Gastrocnemius medialis (tissue), 4 donors: ENCODE data around the gene MEGF11. TPM values are rescaled to one million over a fixed set of nuclear protein-coding genes. Genes with fewer than 3 reads are reported as not detected.

Experiments used
- ATAC-seq, 2 donors: fragments of 150-250 bp; one replicate each; pipeline ENCODE4 v1.9.1; 2016
- DNase-seq, 2 donors: peaks; one replicate each; pipeline ENCODE4 v3.0.0-alpha.2; 2019
- H3K27ac ChIP-seq, 4 donors: fragments of 200-600 bp; sonication (generic); 1 replicate in 1 of 4; 2 replicates in 3 of 4; pipeline ENCODE4 v1.5.1; 2016 to 2018; ENCODE audit warnings: mild to moderate bottlenecking in 2 of 4, moderate library complexity in 1 of 4
- H3K27me3 ChIP-seq, 3 donors: fragments of 200-600 bp; sonication (generic) in 2 of 3; 1 replicate in 1 of 3; 2 replicates in 2 of 3; pipeline versions ENCODE4 v1.5.1 to v1.6.0; 2016 to 2019; ENCODE audit warnings: mild to moderate bottlenecking in 1 of 3, moderate library complexity in 1 of 3
- H3K36me3 ChIP-seq, 2 donors: fragments of 200-600 bp; sonication (generic) in 1 of 2; one replicate each; pipeline ENCODE4 v1.5.1; 2017 to 2018
- H3K4me1 ChIP-seq, 2 donors: fragments of 200-600 bp; sonication (generic) in 1 of 2; one replicate each; pipeline ENCODE4 v1.5.1; 2016 to 2017; ENCODE audit warnings: mild to moderate bottlenecking in 2 of 2
- H3K4me3 ChIP-seq, 4 donors: fragments of 200-600 bp; sonication (generic) in 3 of 4; 1 replicate in 1 of 4; 2 replicates in 3 of 4; pipeline ENCODE4 v1.5.1; 2016 to 2019; ENCODE audit warnings: mild to moderate bottlenecking in 2 of 4
- H3K9me3 ChIP-seq, 3 donors: fragments of 200-600 bp; sonication (generic) in 2 of 3; 1 replicate in 1 of 3; 2 replicates in 2 of 3; pipeline ENCODE4 v1.5.1; 2016 to 2019
- POLR2A ChIP-seq, 2 donors: fragments of 450-650 bp; IDR thresholded peaks; one replicate each; pipeline ENCODE4 v1.6.1; 2017; ENCODE audit warnings: antibody characterized with exemption in 2 of 2, mild to moderate bottlenecking in 2 of 2, moderate library complexity in 2 of 2
- in situ Hi-C, 4 donors: fragments of 200-750 bp; cut with MboI; loops; one replicate each; pipeline versions ENCODE4 v1.15.0 to v1.8.0; 2017; ENCODE audit warnings: low sequenced_read_pairs in 4 of 4
- intact Hi-C: fragments of 100-400 bp; cut with DNase I; formaldehyde crosslinking; loops from one replicate; pipeline ENCODE4 v1.15.1; 2023; ENCODE audit warnings: low total_unique reads
- total RNA-seq, 4 donors: library from RNA; depleted of rRNA; stranded (reverse); fragments of >200 nt; gene quantifications; one replicate each; pipeline versions ENCODE4 v1.1.0 to v1.2.3, GENCODE V29; 2016
- TF ChIP-seq, protein P1 (sequence below), 5 experiments: fragments of 450-650 bp in 3 of 5; fragments of 200-600 bp in 2 of 5; sonication (generic) in 2 of 5; IDR thresholded peaks in 4 of 5; conservative IDR thresholded peaks in 1 of 5; 1 replicate in 4 of 5; 2 replicates in 1 of 5; pipeline ENCODE4 v1.5.1; 2016 to 2019; ENCODE audit warnings: antibody characterized with exemption in 5 of 5, mild to moderate bottlenecking in 3 of 5, moderate library complexity in 3 of 5

Gene MEGF11
- total RNA-seq, 4 donors from 2014 or later, result not detected

DNA sequence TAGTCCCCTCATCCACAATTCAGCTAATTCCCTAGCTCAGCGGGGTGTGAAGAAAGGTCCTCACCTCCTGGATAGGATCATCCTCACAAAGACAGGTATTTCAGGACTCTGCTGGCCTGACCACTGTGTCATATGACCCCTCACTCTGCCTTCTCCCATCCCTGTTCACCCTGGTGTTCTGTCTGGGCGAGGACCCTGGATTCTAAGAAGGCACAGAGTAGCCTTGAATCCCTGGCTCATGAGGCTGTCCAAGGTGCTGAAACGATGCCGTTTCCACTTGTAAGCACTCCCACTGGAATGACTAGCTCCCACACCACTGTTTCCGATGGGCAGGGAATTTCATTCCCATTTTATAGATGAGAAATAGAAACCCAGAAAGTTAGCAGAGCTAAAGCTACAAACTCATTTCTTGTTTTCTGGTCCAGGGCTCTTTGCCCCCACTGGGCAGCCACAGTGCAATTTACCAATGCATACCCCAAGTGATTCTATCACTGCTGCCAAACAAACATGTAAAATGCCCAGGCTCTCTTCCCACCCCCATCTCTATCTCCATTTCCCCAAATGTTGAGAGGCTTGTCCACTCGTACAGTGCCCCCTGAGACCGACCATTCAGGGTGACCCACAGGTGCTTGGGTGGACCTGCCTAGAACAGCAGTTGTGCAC, 301.0 kb downstream of the MEGF11 start:
- no peak for DNase-seq
- H3K36me3 ChIP-seq, result no peaks in the 10 kb centered on the region
- in situ Hi-C loops, result no loop called here

DNA sequence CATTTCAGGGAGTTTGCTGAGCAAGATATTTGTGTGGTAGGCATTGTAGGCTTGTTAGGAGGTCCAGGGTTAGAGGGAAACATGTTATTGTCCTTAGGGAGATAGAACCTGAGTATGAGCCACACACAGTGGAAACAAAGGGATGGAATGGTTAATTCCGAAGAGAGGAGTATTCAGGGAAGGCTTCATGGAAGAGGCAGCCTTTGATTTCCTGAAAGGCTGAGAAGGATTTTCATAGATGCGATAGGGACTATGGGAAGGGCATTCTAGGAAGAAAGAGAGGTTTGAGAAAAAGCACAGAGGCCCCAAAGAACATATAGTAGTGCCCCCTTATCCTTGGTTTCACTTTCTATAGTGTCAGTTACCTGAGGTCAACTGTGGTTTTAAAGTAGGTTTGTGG, 302.5 kb downstream of the MEGF11 start:
- Histone ChIP-seq H3K4me1 (no peaks in the 10 kb centered on the region), H3K4me3 (no peak overlapping the region), H3K27ac (no peak overlapping the region), H3K36me3 (no peaks in the 10 kb centered on the region), H3K9me3 (no peaks in the 10 kb centered on the region), H3K27me3 (no peaks in the 10 kb centered on the region)
- DNase-seq (no peak), ATAC-seq (no peak)
- TF ChIP-seq, protein P1, sequence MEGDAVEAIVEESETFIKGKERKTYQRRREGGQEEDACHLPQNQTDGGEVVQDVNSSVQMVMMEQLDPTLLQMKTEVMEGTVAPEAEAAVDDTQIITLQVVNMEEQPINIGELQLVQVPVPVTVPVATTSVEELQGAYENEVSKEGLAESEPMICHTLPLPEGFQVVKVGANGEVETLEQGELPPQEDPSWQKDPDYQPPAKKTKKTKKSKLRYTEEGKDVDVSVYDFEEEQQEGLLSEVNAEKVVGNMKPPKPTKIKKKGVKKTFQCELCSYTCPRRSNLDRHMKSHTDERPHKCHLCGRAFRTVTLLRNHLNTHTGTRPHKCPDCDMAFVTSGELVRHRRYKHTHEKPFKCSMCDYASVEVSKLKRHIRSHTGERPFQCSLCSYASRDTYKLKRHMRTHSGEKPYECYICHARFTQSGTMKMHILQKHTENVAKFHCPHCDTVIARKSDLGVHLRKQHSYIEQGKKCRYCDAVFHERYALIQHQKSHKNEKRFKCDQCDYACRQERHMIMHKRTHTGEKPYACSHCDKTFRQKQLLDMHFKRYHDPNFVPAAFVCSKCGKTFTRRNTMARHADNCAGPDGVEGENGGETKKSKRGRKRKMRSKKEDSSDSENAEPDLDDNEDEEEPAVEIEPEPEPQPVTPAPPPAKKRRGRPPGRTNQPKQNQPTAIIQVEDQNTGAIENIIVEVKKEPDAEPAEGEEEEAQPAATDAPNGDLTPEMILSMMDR (IDR thresholded peaks at IDR 0.05 in 4 of 5, conservative IDR thresholded peaks at IDR 0.05 in 1 of 5), result no peak
- TF ChIP-seq POLR2A (IDR thresholded peaks at IDR 0.05), result no peak
- in situ Hi-C loops, result no loop called here
- intact Hi-C loops, result no loop called here

More for the DNA sequence above, 301.0 kb downstream of the MEGF11 start:
- no peak for TF ChIP-seq POLR2A (IDR thresholded peaks at IDR 0.05)
- TF ChIP-seq, protein P1 (IDR thresholded peaks at IDR 0.05 in 4 of 5, conservative IDR thresholded peaks at IDR 0.05 in 1 of 5), result no peak
- intact Hi-C loops, result no loop called here
- H3K27ac ChIP-seq, result no peak overlapping the region
- H3K9me3 ChIP-seq, result no peaks in the 10 kb centered on the region
- H3K4me1 ChIP-seq, result no peaks in the 10 kb centered on the region
- ATAC-seq, result no peak
- no peak overlapping the region for H3K4me3 ChIP-seq
- no peaks in the 10 kb centered on the region for H3K27me3 ChIP-seq

DNA sequence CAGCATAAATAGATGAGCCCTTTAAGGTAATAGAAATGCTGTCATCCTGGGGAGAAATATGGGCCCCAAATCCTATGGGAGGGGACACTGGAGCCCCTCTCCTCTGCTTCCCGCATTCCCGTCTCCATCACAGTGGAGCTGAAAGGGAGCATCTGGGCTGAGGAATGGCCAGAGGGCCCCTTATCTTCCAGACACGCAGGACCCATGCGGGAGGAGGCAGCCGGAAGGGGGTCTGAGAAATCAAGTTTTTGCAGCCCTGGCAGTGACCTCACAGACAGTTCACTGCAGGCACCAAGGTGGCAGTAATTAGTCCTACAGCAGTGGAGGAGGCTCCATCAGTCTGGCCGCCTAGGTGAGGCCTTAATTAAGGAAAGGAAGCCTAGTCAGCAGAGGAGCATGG, 304.1 kb downstream of the MEGF11 start:
- no peak for TF ChIP-seq POLR2A (IDR thresholded peaks at IDR 0.05)
- TF ChIP-seq, protein P1 (IDR thresholded peaks at IDR 0.05 in 4 of 5, conservative IDR thresholded peaks at IDR 0.05 in 1 of 5), result no peak
- Histone ChIP-seq H3K27ac (no peak overlapping the region), H3K9me3 (no peaks in the 10 kb centered on the region), H3K36me3 (no peaks in the 10 kb centered on the region), H3K4me1 (no peaks in the 10 kb centered on the region), H3K27me3 (no peaks in the 10 kb centered on the region), H3K4me3 (no peak overlapping the region)
- intact Hi-C loops, result no loop called here
- DNase-seq, result no peak
- in situ Hi-C loops, result no loop called here
- no peak for ATAC-seq

DNA sequence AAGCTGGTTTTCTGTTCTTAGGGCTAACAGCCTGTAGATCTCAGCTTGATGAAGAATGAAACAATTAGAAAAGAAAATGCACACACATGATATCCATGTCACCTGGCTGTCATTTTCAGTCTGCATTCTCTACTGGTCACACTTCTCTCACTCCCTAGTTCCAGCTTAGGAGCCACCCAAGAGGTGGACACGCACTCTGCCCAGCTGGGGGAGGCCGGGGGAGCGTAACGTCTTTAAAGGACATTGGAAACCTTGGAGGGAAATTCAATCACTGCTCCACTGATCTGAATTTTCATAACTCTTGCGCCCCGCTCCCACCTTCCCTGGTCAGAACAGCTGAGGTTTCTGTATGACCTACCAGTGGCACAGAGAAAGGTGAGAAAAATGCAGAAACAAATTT, 304.5 kb downstream of the MEGF11 start:
- no peak overlapping the region for H3K27ac ChIP-seq
- no peak for TF ChIP-seq POLR2A (IDR thresholded peaks at IDR 0.05)
- intact Hi-C loops (no loop called here), in situ Hi-C loops (no loop called here)
- no peaks in the 10 kb centered on the region for H3K9me3 ChIP-seq
- no peak for ATAC-seq
- no peaks in the 10 kb centered on the region for H3K27me3 ChIP-seq
- no peaks in the 10 kb centered on the region for H3K36me3 ChIP-seq
- no peak overlapping the region for H3K4me3 ChIP-seq
- H3K4me1 ChIP-seq, result no peaks in the 10 kb centered on the region
- no peak for DNase-seq

DNA sequence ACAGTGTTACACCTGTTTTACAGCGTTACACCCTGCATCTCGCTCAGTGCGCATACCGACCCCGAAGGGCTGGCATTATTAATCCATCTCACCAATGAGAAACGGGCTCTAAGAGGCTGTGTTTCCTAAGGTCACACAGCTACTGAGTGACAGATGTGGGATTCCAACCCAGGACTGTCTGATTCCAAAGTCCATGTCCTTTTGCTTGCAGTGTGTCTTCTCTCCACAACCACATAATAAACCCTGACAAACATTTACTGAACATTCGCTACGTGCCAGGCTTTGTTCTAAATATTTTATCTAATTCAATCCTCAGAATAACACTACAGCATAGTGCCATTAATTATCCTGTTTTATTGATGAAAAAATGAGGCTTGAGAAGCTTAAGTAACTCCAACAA, 305.2 kb downstream of the MEGF11 start:
- Histone ChIP-seq H3K36me3 (no peaks in the 10 kb centered on the region), H3K27me3 (no peaks in the 10 kb centered on the region), H3K9me3 (no peaks in the 10 kb centered on the region), H3K27ac (no peak overlapping the region), H3K4me3 (no peak overlapping the region), H3K4me1 (no peaks in the 10 kb centered on the region)
- TF ChIP-seq, protein P1 (IDR thresholded peaks at IDR 0.05 in 4 of 5, conservative IDR thresholded peaks at IDR 0.05 in 1 of 5), result no peak
- no peak for TF ChIP-seq POLR2A (IDR thresholded peaks at IDR 0.05)
- DNase-seq (no peak), ATAC-seq (no peak)
- intact Hi-C loops (no loop called here), in situ Hi-C loops (no loop called here)
